HepG2 (cell line): ENCODE data around the gene UBQLN1. TPM values are rescaled to one million over a fixed set of nuclear protein-coding genes. Genes with fewer than 3 reads are reported as not detected.

Experiments used
- CEBPG ChIP-seq: IDR thresholded peaks from 2 replicates; pipeline ENCODE4 v1.6.1; 2016
- CHD2 ChIP-seq: IDR thresholded peaks from 2 replicates; pipeline ENCODE4 v1.6.1; 2011; ENCODE audit warnings: low read depth, low read length, improper control_type of control experiment
- DNMT3B ChIP-seq: conservative IDR thresholded peaks from 2 replicates; pipeline ENCODE4 v1.6.1; 2016; ENCODE audit warnings: missing biosample characterization, control low read depth
- ELF1 ChIP-seq: sonication (generic); formaldehyde crosslinking; IDR thresholded peaks from 2 replicates; pipeline ENCODE4 v1.4.0; 2020; ENCODE audit warnings: missing genetic modification reagents
- HMG20B ChIP-seq: conservative IDR thresholded peaks from 2 replicates; pipeline ENCODE4 v1.6.1; 2016; ENCODE audit warnings: missing genetic modification reagents, missing compliant biosample characterization
- MEIS1 ChIP-seq: sonication (generic); formaldehyde crosslinking; IDR thresholded peaks from 2 replicates; pipeline ENCODE4 v1.9.0; 2021; ENCODE audit warnings: mild to moderate bottlenecking, missing genetic modification reagents, moderate library complexity, borderline replicate concordance
- RARA ChIP-seq: IDR thresholded peaks from 2 replicates; pipeline ENCODE4 v1.6.1; 2016; ENCODE audit warnings: missing genetic modification reagents, missing compliant biosample characterization
- RBFOX2 ChIP-seq: fragments of 200-400 bp; formaldehyde crosslinking; IDR thresholded peaks from 2 replicates; pipeline ENCODE4 v1.6.1; 2017; ENCODE audit warnings: low read depth, mild to moderate bottlenecking, low read length
- RFXANK ChIP-seq: IDR thresholded peaks from 2 replicates; pipeline ENCODE4 v1.6.1; 2016
- TAF15 ChIP-seq: fragments of 200-400 bp; formaldehyde crosslinking; IDR thresholded peaks from one replicate; pipeline ENCODE4 v1.6.1; 2018; ENCODE audit warnings: mild to moderate bottlenecking, low read depth, low read length; ENCODE audit not compliant: poor library complexity, severe bottlenecking
- THAP11 ChIP-seq: IDR thresholded peaks from 2 replicates; pipeline ENCODE4 v1.6.1; 2016; ENCODE audit warnings: missing biosample characterization, missing genetic modification reagents
- TSC22D2 ChIP-seq: sonication (generic); formaldehyde crosslinking; IDR thresholded peaks from 2 replicates; pipeline ENCODE4 v1.5.1; 2020; ENCODE audit warnings: missing genetic modification reagents, mild to moderate bottlenecking, borderline replicate concordance
- ZBTB21 ChIP-seq: sonication (generic); formaldehyde crosslinking; IDR thresholded peaks from 2 replicates; pipeline ENCODE4 v1.4.0; 2020; ENCODE audit warnings: missing genetic modification reagents
- ZFP1 ChIP-seq: IDR thresholded peaks from 2 replicates; pipeline ENCODE4 v1.6.1; 2016
- ZKSCAN1 ChIP-seq: fragments of 150-350 bp; IDR thresholded peaks from 2 replicates; pipeline ENCODE4 v1.6.1; 2014; ENCODE audit warnings: low read length
- ZKSCAN8 ChIP-seq: IDR thresholded peaks from 2 replicates; pipeline ENCODE4 v1.6.1; 2016; ENCODE audit warnings: borderline replicate concordance, missing genetic modification reagents, missing compliant biosample characterization
- ZNF382 ChIP-seq: sonication (generic); formaldehyde crosslinking; IDR thresholded peaks from 2 replicates; pipeline ENCODE4 v1.5.0; 2020; ENCODE audit warnings: missing genetic modification reagents, mild to moderate bottlenecking, borderline replicate concordance
- ZNF441 ChIP-seq: sonication (generic); formaldehyde crosslinking; IDR thresholded peaks from 2 replicates; pipeline ENCODE4 v1.7.0; 2021; ENCODE audit warnings: missing genetic modification reagents, borderline replicate concordance
- ZNF501 ChIP-seq: sonication (generic); formaldehyde crosslinking; IDR thresholded peaks from 2 replicates; pipeline ENCODE4 v1.5.1; 2020; ENCODE audit warnings: mild to moderate bottlenecking, moderate library complexity, missing genetic modification reagents
- ZNF713 ChIP-seq: sonication (generic); formaldehyde crosslinking; IDR thresholded peaks from 2 replicates; pipeline ENCODE4 v1.4.0; 2020; ENCODE audit warnings: mild to moderate bottlenecking, missing genetic modification reagents
- ZNF720 ChIP-seq: sonication (generic); formaldehyde crosslinking; IDR thresholded peaks from 2 replicates; pipeline ENCODE4 v1.4.0; 2020; ENCODE audit warnings: missing genetic modification reagents
- ZNF75D ChIP-seq: sonication (generic); formaldehyde crosslinking; IDR thresholded peaks from 2 replicates; pipeline ENCODE4 v1.8.1; 2023; ENCODE audit warnings: missing genetic modification reagents, mild to moderate bottlenecking, borderline replicate concordance
- ZSCAN29 ChIP-seq: sonication (generic); formaldehyde crosslinking; conservative IDR thresholded peaks from 2 replicates; pipeline ENCODE4 v1.4.0; 2020; ENCODE audit warnings: mild to moderate bottlenecking, missing genetic modification reagents
- polyA plus RNA-seq, 8 experiments: library from polyadenylated mRNA; depleted of rRNA in 3 of 8; stranded (reverse) in 7 of 8; unstranded in 1 of 8; fragments of >200 nt; fragmentation: Illumina TruSeq in 4 of 8; extraction: Trizol in 4 of 8; gene quantifications; 2 replicates each; pipeline versions ENCODE4 v1.2.1 to v1.2.3, GENCODE V29; 2011 to 2016; ENCODE audit warnings: low read depth in 4 of 8, missing spikeins in 1 of 8, mixed read lengths in 1 of 8; ENCODE audit not compliant: insufficient read depth in 1 of 8
- total RNA-seq, 5 experiments: library from RNA; depleted of rRNA; stranded (reverse); fragments of >200 nt; fragmentation: Illumina TruSeq; extraction: Trizol; gene quantifications; 2 replicates each; pipeline ENCODE4 v1.2.3, GENCODE V29; 2016; ENCODE audit warnings: low read depth in 1 of 5
- TF ChIP-seq, protein P1 (sequence below): sonication (generic); formaldehyde crosslinking; conservative IDR thresholded peaks from 2 replicates; pipeline ENCODE4 v1.4.0; 2020; ENCODE audit warnings: mild to moderate bottlenecking, missing genetic modification reagents, moderate library complexity
- TF ChIP-seq, protein P2 (sequence below): sonication (generic); formaldehyde crosslinking; IDR thresholded peaks from 2 replicates; pipeline ENCODE4 v1.5.0; 2020; ENCODE audit warnings: mild to moderate bottlenecking, missing genetic modification reagents, moderate library complexity
- TF ChIP-seq, protein P3 (sequence below): sonication (generic); formaldehyde crosslinking; IDR thresholded peaks from 2 replicates; pipeline ENCODE4 v1.4.0; 2020; ENCODE audit warnings: mild to moderate bottlenecking, missing genetic modification reagents

UBQLN1 gene
- total and polyA plus RNA-seq, 2 of the 13 experiments (the other 11 are each of a cell fraction or from before 2014, with no cell fraction given): 78.1 to 83.8 TPM

DNA sequence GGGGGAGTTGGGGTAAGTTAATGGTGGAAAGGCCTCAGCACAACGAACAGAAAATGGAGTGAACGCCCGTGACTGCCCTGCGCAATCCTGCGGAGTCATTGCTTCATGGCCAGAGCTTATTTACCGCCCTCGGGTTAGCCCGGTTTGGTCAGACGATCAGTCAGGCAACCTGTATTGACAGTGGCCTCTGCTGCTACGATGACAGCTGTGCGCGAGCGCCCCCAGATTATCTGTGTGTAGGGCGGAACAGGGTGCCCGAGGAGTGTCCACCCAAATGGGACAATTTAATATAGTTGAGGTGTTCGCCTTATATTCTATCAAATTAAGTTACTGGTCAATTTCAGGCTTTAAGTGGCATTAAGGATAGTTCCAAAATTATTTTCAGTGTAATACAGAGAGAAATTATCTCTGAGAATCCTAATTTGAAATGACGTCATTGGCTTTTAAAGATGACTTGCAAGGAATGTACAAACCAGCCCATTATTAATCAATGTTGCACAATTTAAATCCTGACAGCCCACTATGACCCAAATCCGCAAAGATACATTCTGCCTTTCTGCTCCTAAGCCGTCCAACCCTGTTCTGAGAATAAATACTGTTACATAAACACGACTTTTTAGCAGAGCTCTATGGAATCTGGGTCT is 879 bp upstream of the UBQLN1 start (continued):
- no peak for TF ChIP-seq ZNF75D (CRISPR knock-in tag)
- no peak for TF ChIP-seq MEIS1 (CRISPR knock-in tag)
- TF ChIP-seq, protein P1, sequence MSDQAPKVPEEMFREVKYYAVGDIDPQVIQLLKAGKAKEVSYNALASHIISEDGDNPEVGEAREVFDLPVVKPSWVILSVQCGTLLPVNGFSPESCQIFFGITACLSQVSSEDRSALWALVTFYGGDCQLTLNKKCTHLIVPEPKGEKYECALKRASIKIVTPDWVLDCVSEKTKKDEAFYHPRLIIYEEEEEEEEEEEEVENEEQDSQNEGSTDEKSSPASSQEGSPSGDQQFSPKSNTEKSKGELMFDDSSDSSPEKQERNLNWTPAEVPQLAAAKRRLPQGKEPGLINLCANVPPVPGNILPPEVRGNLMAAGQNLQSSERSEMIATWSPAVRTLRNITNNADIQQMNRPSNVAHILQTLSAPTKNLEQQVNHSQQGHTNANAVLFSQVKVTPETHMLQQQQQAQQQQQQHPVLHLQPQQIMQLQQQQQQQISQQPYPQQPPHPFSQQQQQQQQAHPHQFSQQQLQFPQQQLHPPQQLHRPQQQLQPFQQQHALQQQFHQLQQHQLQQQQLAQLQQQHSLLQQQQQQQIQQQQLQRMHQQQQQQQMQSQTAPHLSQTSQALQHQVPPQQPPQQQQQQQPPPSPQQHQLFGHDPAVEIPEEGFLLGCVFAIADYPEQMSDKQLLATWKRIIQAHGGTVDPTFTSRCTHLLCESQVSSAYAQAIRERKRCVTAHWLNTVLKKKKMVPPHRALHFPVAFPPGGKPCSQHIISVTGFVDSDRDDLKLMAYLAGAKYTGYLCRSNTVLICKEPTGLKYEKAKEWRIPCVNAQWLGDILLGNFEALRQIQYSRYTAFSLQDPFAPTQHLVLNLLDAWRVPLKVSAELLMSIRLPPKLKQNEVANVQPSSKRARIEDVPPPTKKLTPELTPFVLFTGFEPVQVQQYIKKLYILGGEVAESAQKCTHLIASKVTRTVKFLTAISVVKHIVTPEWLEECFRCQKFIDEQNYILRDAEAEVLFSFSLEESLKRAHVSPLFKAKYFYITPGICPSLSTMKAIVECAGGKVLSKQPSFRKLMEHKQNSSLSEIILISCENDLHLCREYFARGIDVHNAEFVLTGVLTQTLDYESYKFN (CRISPR knock-in tag): no peak
- TF ChIP-seq, protein P2, sequence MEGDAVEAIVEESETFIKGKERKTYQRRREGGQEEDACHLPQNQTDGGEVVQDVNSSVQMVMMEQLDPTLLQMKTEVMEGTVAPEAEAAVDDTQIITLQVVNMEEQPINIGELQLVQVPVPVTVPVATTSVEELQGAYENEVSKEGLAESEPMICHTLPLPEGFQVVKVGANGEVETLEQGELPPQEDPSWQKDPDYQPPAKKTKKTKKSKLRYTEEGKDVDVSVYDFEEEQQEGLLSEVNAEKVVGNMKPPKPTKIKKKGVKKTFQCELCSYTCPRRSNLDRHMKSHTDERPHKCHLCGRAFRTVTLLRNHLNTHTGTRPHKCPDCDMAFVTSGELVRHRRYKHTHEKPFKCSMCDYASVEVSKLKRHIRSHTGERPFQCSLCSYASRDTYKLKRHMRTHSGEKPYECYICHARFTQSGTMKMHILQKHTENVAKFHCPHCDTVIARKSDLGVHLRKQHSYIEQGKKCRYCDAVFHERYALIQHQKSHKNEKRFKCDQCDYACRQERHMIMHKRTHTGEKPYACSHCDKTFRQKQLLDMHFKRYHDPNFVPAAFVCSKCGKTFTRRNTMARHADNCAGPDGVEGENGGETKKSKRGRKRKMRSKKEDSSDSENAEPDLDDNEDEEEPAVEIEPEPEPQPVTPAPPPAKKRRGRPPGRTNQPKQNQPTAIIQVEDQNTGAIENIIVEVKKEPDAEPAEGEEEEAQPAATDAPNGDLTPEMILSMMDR (CRISPR knock-in tag): peak; percentile 76
- no peak for TF ChIP-seq RARA
- no peak for TF ChIP-seq RBFOX2
- no peak for TF ChIP-seq HMG20B (CRISPR knock-in tag)
- no peak for TF ChIP-seq THAP11
- TF ChIP-seq ZBTB21 (CRISPR knock-in tag): no peak
- TF ChIP-seq ZNF720: no peak
- TF ChIP-seq ELF1 (CRISPR knock-in tag): no peak
- TF ChIP-seq ZKSCAN8 (CRISPR knock-in tag): no peak
- TF ChIP-seq ZNF382: no peak
- TF ChIP-seq ZNF501 (CRISPR knock-in tag): 0 out of 2 replicates have a peak, but pooled peaks have one; percentile 2
- TF ChIP-seq ZNF441 (CRISPR knock-in tag): no peak
- no peak for TF ChIP-seq TSC22D2
- no peak for TF ChIP-seq CHD2
- TF ChIP-seq ZKSCAN1: no peak
- no peak for TF ChIP-seq TAF15
- TF ChIP-seq ZFP1 (CRISPR knock-in tag): no peak
- TF ChIP-seq ZSCAN29 (CRISPR knock-in tag): no peak
- TF ChIP-seq, protein P3, sequence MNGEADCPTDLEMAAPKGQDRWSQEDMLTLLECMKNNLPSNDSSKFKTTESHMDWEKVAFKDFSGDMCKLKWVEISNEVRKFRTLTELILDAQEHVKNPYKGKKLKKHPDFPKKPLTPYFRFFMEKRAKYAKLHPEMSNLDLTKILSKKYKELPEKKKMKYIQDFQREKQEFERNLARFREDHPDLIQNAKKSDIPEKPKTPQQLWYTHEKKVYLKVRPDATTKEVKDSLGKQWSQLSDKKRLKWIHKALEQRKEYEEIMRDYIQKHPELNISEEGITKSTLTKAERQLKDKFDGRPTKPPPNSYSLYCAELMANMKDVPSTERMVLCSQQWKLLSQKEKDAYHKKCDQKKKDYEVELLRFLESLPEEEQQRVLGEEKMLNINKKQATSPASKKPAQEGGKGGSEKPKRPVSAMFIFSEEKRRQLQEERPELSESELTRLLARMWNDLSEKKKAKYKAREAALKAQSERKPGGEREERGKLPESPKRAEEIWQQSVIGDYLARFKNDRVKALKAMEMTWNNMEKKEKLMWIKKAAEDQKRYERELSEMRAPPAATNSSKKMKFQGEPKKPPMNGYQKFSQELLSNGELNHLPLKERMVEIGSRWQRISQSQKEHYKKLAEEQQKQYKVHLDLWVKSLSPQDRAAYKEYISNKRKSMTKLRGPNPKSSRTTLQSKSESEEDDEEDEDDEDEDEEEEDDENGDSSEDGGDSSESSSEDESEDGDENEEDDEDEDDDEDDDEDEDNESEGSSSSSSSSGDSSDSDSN: no peak
- TF ChIP-seq DNMT3B: 0 out of 2 replicates have a peak, but pooled peaks have one; percentile 5
- no peak for TF ChIP-seq ZNF713 (CRISPR knock-in tag)
- TF ChIP-seq RFXANK: no peak
- TF ChIP-seq CEBPG: peak; percentile 90
